ENCODE results near the gene CCL17.

CCL17 gene

DNA sequence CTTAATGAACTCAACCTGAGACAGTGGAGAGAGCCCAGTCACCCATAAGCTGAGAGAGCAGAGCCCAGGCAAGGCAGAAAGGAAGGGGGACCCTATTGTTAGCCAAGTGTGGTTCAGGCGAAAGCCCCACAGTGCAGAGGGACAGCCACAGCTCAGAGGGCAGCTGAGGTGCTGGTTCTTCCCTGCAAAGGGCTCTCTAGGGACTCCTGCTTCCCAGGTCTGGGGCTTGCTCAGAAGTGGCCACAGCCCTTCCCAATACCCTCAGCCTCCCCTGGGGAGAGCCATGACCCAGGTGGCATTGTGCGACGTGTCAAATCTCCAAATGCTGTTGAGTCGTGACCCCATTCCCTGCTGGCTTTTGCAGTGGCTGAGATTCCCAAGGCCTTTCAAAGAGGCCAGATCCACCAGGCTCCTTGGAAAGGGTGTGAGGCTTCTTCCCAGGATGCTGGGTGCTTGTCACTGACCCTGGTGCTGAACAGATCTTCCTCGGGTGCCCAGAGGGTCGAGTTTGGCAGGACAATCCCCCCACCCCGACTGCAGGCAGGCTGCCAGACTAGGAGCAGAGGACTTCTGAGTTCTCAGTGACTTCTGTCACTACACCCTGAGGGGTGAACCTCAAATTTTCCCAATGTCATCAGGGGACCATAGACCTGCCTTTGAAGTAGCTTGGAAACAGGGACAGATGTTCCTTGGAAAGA lies 2.5 kb upstream of the CCL17 start:
- no peak for DNase-seq

DNA sequence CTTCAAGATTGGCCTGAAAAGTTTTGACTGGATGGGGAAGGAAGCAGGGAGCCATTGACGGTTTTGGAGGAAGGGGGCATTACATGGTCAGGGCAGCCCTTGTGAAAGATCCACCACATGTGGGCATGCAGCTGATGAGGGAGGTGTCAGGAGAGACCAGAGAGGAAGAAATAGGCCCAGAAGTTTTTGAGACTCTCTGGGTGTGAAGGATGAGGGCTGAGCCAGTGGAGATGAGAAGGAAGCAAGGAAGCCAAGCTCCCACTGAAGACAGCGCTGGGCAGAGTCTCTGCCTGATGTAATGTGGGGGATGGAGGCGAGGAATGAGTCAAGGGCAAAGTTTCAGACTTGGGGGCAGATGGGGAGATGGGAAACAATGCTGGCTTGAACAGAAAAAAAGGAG lies 530 bp downstream of the CCL17 start:
- no peak for DNase-seq

DNA sequence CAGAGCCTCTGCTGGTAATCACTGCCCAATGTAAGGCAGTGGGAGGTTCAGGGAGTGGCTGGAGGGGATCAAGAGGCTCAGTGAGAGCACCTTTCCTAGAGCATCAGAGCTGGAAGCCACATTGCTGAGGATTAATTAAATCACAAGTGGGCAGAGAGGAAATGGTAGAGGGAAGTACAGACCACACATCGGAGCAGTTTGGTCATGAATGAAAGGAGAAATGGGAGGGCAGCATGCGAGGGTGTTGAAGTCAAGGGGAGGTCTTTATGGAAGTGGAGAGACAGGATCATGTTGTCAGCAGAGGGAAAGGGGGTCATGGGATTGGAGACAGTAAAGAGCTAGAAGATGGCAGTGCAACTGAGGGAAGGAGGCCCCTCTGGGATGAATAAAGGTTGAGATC lies 2.3 kb downstream of the CCL17 start:
- no peak for DNase-seq

DNA sequence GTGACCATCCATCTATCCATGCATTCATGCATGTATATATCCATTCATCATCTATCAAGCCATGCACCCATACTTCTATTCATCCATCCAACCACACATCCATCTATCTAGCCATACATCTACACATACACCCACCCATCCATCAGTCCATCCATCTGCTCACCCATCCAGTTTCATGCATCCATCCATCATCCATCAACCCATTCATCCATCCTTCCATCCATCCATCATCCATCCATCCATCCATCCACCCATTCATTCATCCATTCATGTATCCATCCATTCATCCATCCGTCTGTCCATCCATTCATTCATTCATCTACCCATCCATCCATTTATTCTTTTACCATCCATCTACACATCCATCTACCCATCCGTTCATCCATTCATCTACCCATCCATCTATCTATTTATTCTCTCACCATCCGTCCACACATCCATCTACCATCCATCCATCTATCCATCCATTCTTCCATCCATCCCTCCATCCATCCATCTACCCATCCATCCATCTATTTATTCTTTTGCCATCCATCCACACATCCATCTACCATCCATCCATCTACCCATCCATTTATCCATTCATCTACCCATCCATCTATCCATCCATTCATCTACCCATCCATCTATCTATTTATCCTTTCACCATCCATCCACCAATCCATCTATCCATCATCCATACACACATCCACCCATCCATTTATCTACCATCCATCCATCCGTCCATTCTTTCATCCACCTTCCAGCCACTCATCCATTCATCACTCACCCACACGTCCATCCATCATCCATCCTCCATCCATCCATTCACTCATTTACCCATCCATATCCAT lies 3.2 kb downstream of the CCL17 start:
- DNase-seq, result no peak

DNA sequence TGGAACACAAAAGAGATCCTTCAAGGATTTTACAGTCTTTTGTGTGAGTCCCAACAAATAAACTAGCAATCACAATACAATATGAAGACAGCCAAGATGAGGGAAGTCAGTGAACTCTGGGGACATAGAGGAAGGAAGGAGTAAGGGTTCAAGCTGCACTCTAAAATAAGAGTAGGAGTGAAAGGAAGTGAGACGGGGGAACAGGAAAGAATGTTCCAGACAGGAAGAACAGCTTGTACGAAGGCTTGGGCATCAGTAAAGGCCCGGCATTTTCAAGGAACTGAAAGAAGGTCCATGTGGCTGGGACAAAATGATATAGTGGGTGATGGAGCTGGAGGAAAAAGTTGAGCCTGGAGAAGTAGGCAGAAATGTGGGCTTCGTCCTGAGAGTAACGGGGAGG lies 4.5 kb downstream of the CCL17 start:
- DNase-seq, result no peak

DNA sequence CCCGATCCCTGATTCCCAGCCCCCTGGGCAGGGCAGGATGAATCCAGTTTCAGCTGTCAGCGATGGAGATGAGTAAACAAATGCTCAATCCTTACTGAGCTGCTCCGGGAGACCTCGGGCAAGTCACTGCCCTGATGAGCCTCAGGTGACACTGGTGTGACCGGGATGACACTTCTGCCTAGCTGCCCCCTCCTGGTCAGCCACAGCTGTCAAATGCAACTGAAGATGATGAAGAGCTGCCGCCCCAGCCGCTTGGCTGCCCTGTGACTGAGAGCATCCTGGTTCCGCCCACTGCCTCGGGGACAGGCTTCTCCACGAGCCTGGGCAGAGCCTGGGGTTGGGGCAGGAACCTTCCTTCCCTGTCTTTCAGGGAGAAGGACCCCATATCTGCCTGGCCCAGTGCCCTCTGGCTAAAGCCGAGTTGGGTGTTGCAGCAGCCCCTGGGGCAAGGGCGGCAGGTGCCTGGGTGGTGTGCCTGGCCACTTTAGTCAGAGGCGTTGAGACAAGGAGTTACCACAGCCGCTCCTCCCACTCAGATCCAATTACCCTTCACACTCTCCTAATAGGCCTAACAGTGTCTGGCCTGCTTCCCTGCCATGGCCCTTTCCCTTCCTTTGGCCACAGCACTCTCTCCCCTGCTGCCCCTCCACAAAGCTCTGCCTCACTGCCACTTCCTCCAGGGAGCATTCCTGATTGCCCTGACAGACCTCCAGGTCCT lies 5.5 kb downstream of the CCL17 start:
- no peak for DNase-seq

DNA sequence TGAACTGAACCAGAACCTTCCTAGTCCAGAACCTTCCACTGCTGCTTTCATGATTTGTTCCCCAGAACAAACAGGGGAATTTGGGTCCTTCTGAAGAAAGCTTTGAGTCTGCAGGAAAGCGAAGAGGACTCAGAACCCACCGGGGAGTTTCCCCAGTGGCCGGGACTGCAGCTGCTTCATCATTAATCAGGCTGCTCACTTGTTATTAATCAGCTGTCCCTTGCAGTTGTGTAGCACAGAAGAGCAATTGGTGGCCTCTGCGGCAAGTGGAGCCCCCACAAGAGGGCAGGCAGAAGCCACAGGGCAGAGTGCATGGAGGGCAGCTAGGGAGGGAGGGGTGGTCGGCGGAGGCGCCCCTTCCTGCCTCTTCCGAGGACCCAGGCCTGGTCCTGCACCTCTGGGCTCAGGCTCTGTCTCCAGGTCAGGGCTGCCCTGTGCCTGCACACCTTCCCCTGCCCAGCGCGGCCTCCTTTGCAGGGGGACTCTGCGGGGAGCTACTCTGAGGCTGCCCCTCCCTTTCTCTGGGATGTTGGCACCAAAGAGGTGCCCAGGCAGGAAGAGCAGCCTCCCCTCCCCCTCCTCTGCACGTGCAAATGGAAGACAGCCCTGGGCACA lies 6.9 kb downstream of the CCL17 start:
- DNase-seq, result no peak

DNA sequence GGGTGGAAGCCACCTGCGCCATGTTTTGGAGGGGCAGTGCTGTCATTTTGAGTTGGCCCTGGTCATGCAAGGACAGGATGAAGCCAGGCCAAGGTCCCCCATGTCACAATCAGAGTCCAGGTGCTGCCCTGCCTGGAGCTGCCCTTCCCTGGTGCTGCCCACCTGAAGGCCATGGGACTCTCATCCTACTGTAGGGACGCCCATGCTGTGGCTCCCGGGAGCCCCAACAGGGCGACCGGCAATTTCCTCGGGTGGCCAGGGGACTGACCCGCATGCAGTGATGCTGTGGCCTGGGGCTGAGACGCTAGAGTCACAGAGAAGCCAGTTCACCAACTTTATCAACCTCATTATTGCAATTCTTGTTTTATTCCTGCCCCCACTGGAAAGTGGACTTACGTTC lies 8.0 kb downstream of the CCL17 start:
- no peak for DNase-seq

DNA sequence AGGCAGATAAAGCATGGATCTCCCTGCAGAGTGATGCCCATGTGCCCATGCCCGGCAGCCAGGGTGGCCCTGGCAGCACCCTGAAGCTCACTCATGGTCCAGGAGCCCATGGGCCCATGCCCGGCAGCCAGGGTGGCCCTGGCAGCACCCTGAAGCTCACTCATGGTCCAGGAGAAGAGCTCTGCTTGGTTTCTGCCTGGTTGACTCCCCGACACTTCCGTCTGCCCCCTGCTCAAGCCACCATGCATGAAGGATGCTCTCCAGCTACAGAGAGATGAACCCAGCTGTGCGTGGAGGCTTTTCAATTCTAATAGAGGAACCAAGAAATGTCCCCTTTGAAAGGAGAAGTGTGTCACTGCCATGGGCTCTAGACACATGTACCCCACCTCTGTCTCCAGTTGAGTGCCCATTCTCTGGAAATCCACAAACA lies 8.7 kb downstream of the CCL17 start:
- DNase-seq, result no peak

DNA sequence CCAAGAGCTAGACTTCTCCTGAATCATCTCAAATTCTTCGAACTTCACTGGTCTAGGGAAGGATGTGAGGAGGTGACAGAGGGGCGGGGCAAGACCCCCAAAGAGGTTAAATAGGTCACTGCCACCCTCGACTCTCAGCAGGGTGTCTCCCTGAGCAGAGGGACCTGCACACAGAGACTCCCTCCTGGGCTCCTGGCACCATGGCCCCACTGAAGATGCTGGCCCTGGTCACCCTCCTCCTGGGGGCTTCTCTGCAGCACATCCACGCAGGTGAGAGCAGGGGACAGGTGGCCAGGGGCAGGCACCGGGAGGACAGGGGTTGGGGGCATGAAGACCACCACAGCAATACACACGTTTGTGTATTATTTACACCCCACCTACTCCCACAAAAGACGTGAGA lies 9.2 kb downstream of the CCL17 start:
- DNase-seq, result no peak

DNA sequence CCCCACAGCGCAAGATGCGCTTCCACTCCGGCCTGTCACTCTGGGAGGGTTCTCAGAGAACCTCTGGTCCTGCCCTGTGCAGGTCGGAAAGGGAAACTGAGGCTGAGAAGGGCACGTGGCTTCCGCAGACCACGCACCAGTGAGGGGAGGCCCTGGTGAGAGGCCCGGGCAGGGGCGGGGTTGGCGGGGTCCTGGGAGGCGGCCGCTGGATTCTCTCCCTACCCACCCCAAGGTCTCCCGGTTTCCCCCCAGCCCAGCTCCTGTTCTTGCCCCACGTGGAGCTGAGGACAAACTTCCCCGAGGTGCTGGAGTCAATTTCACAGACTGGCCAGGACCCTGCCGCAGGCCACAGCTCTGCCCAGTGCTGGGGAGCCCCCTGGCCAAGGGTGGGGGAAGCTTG lies 11.5 kb downstream of the CCL17 start:
- DNase-seq, result no peak

DNA sequence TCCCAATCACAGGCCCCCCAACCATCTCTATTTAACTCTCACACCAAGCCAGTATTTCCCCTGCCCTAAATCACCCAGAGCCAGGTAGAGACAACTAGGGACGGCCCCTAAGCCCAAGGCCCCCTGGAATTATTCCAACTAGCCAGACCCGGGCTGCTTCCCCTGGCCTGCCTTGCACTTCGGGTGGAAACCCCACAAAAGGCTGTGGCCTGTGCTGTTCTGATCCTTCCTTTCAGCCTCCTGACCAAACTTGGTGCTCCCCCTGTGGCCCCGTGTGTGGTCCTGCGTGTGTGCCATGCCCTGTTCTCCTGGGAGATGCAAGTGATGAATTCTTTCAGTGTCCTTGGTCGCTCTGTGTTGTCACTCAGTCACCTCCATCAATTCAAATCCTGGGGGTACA lies 14.9 kb downstream of the CCL17 start:
- no peak for DNase-seq

DNA sequence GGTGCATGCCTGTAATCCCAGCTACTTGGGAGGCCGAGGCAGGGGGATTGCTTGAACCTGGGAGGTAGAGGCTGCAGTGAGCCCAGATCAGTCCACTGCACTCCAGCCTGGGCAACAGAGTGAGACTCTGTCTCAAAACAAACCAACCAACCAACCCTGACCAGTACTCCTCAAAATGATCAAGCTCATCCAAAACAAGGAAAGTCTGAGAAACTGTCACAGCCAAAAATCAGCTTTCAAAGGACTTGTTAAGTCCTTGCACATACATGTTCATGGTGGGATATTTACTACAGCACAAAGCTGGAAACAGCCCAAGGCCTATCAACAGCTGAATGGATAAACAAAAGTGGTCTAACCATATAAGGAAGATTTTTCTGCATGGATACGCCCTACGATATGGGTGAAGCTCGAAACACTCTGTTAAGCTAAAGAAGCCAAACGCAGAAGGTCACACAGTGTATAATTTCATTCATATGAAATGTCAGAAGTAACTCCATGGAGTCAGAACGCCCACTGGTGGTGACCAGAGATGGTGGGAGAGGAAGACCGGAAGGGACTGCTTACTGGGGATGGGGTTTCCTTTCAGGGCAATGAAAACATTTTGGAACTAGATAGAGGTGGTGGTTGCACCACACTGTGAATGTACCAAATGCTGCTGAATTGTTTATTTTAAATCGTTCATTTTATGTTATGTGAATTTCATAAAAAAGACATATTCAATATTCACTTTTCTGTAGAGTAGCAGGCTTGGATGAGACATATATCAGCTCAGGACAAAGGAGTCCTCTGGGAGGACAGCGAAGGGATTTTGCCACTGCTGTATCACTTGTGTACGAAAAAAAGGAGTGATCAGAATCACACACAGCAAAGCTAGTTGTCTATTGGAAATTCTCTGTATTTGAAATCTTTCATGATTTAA lies 17.7 kb downstream of the CCL17 start:
- no peak for DNase-seq

DNA sequence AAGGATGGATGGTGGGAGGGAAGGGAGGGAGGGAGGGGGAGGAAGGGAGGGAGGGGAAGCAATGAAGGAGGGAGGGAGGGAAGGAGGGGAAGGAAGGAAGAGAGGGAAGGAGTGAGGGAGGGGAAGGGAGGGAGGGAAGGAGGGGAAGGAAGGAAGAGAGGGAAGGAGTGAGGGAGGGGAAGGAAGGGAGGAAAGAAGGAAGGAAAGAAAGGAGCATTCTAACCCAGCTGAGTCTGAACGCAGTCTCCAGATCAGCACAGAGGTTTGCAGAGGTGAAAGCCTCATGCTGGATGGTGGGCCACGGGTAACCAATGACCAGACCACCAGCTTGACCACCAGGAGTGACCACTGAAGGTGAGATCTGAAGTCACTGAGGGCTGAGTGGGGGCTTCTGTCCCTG lies 18.6 kb downstream of the CCL17 start:
- no peak for DNase-seq

DNA sequence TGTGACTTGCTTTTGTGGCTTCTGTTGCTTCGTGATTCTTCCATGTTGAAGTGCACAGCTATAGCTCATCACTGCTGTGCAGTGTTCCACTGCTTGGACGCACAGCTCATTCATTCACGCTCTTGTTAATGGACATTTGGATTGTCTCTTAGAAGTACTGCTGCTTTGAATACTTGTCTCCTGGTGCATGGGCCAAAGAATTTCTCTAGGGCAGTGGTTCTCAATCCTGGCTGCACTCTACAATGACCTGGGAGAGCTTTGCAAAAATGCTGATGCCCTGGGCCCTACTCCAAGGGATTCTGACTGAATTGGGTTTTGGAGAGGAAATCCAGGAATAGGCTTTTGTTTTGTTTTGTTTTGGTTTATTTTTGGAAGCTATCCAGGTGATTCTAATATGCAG lies 20.0 kb downstream of the CCL17 start:
- no peak for DNase-seq

DNA sequence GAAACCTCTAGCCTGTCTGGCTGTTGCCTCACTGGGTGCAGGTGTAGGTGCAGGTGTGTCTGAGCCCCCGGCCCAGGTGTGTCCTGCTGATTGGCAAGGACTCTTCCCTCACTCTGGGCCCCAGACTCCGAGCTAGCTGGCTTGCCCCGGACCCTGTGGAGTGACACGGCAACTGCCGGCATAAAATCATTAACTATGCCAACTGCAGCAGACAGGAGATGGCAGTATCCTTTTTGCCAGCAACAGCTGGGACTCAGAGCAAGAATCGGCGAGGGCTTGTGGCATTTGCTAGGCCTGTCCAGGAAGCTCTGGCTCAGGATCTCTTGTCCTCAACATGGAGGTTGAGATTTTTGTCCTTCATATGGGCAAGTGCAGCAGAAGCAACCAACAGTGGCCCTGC lies 21.8 kb downstream of the CCL17 start:
- no peak for DNase-seq

DNA sequence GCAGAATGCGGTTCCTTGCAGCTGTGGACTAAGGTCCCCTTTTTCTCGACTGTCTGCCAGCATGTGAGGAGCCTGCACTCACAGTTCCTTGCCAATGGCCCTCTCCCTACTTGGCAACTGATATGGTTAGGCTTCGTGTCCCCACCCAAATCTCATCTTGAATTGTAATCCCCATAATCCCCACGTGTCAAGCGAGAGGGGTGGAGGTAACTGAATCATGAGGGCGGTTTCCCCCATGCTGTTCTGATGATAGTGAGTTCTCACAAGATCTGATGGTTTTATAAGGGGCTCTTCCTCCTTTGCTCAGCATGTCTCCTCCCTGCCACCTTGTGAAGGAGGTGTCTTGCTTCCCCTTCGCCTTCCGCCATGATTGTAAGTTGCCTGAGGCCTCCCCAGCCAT lies 22.7 kb downstream of the CCL17 start:
- no peak for DNase-seq

DNA sequence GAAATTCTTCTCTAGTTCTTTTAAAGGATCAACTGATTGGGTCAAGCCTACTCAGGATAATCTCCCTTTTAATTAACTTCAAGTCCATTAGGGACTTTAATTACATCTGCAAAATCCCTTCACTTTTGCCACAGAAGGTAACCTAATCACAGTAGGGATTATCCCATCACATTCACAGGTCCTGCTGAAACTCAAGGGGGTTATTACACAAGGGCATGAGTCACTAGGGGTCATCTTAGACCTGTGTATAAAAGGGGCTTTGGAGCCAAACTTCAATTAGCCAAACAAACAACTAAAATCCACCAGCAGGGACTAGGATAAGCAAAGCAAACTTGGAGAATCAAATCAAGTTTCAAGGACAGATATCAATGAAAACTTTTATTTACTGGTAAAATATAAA lies 23.3 kb downstream of the CCL17 start:
- no peak for DNase-seq

DNA sequence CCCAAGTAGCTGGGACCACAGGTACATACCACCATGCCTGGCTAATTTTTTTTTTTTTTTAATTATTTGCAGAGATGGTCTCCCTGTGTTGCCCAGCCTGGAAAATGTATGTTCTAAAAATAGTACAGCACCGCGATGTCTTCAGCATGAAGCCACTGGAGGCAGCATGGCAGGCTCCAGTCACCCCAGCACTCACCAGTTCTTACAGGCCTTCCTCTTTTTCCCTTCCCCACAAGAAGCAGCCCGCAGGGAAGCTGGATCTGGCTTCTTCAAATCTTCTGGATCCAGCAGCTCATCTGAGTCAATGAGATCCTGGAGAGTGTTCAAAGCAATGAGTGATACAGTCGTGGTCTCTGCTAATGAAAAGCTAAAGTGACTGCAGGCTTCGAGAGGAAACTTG lies 26.4 kb downstream of the CCL17 start:
- DNase-seq, result no peak

DNA sequence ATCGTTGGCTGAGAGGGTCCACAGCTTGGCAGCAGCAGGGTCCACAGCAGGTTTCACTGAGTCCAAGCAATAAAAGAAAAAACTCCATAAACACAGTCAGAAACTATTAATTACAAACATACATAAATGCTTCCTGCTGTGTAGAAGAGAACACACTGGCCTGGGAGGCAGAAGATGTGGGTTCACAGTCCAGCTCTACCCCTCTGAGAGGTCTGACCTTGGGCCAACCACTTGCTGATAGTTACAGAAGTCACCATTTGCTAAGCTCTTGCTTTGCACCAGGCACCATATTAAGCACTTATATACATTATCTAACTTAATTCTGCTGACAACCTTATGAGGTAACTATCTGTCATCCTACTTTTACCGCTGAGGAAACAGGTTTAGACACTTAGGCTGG lies 27.9 kb downstream of the CCL17 start:
- no peak for DNase-seq

DNA sequence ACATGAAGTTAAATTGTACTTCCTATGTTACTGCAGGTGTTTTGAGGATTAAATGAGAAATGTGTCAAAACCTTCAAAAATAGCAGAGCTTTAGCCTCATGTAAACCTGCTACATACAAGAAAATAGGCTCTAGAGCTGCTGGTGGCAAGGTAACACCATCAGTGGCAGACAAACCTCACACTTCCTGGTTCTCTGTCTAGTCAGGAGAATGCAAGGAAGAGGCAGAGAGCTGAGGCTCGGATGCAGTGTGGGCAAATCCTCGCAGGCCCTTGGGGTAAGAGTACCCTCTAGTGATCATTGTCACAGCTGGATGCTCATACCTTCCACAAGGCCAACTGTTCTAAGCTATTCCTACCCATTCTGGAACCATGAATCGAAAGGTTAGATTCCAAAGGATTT lies 28.4 kb downstream of the CCL17 start:
- no peak for DNase-seq

DNA sequence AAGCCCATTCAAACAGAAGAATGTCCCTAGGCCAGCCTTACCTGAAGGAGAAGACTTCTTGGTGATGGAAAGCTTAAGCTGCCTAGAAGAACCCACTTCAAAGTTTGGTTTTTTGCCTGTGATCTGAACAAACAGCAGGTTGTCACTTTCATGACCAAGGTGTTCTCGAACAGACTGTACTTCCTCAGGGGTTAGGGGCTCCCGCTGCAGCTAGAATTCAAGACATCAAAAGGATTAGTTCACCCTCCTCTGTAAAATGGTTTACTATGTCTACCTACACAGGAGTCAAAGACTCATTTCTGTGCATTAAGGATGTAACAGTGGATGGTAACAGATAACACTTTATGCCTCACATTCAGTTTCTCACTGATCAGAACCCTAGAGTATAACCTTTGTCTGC lies 29.4 kb downstream of the CCL17 start:
- DNase-seq, result no peak

DNA sequence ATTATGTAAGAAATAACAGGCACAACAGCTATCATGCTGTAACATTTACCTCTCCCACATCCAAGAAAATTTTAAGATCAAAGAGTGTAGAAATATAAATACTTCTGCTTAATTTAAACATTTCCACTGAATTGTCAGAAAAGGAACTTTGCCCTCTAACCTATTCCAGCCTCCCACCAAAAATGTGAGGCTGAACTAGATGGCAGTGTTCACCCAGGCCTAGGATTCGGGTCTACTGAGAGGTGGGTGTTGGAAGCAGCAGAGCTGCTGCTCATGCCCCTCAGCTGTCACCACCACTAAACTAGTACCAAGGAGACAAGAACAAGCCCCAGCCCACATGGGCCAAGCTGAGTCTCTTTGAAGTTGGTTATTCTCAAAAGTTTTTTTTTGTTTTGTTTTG lies 31.3 kb downstream of the CCL17 start:
- DNase-seq, result no peak

Measured in AML-193 (cell line).